ENCODE measurements around the gene LRRC46. TPM values are rescaled to one million over a fixed set of nuclear protein-coding genes. Genes with fewer than 3 reads are reported as not detected.

LRRC46 gene
- total and polyA plus RNA-seq, 9 of the 15 experiments (the other 6 are each of a cell fraction or from before 2014, with no cell fraction given): 0.39 to 1.4 (median 0.53) TPM; not detected in 1

DNA sequence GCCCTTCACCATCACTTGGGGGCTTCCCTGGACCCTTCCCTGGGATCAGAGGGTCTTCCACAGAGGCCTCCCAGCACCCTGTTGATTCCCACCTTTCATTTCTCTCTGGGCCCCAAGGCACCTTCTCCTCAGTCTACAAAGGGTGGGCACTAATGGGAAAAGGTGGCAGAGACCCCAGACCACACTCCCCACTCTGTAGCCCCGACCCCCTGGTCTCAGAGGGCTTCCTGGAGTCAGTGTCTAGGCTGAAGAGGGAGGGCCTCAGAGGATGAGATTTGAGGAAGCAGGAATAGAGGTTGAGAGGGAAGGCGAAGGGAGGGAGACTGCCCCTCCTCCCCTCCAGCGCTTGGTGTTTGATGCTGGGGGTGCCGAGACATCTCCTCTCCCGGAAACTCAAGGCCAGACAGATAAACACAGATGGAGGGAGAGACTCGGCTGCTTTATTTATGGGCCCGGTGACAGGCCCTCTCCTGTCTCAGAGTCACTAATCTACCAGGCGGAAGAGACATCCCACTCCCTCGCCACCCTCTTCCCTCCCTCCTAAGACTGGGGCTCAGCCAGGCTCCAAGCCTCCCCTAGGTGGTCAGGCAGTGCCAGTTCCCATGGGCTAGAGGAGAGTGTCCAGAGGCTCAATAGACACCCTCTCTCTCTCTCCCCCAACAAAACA lies 46.0 kb downstream of the LRRC46 start (continued):
- TF ChIP-seq ZNF41 (CRISPR knock-in tag; conservative IDR thresholded peaks at IDR 0.05): no peak
- TF ChIP-seq MITF (IDR thresholded peaks at IDR 0.05): no peak
- TF ChIP-seq, protein P1, sequence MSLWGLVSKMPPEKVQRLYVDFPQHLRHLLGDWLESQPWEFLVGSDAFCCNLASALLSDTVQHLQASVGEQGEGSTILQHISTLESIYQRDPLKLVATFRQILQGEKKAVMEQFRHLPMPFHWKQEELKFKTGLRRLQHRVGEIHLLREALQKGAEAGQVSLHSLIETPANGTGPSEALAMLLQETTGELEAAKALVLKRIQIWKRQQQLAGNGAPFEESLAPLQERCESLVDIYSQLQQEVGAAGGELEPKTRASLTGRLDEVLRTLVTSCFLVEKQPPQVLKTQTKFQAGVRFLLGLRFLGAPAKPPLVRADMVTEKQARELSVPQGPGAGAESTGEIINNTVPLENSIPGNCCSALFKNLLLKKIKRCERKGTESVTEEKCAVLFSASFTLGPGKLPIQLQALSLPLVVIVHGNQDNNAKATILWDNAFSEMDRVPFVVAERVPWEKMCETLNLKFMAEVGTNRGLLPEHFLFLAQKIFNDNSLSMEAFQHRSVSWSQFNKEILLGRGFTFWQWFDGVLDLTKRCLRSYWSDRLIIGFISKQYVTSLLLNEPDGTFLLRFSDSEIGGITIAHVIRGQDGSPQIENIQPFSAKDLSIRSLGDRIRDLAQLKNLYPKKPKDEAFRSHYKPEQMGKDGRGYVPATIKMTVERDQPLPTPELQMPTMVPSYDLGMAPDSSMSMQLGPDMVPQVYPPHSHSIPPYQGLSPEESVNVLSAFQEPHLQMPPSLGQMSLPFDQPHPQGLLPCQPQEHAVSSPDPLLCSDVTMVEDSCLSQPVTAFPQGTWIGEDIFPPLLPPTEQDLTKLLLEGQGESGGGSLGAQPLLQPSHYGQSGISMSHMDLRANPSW (CRISPR knock-in tag; IDR thresholded peaks at IDR 0.05): no peak
- TF ChIP-seq SMAD4 (CRISPR knock-in tag; conservative IDR thresholded peaks at IDR 0.05): peak; percentile 100
- TF ChIP-seq CGGBP1 (CRISPR knock-in tag; IDR thresholded peaks at IDR 0.05): no peak
- no peak for TF ChIP-seq ZNF165 (CRISPR knock-in tag; IDR thresholded peaks at IDR 0.05; ENCODE audit: borderline replicate concordance)
- no peak for TF ChIP-seq KDM5B (IDR thresholded peaks at IDR 0.05; ENCODE audit: insufficient replicate concordance, low read depth, low read length)
- TF ChIP-seq PHF21A (IDR thresholded peaks at IDR 0.05; ENCODE audit: borderline replicate concordance, low read depth): no peak
- peak; percentile 74 for TF ChIP-seq GATA2 (CRISPR knock-in tag; IDR thresholded peaks at IDR 0.05)
